ENCODE measurements around the gene ARID5B.

Gene ARID5B

GRCh38 chr10:61941202-61941681 is 39.7 kb downstream of the ARID5B start:
- no peak for DNase-seq (ENCODE audit: low spot score)

DNA sequence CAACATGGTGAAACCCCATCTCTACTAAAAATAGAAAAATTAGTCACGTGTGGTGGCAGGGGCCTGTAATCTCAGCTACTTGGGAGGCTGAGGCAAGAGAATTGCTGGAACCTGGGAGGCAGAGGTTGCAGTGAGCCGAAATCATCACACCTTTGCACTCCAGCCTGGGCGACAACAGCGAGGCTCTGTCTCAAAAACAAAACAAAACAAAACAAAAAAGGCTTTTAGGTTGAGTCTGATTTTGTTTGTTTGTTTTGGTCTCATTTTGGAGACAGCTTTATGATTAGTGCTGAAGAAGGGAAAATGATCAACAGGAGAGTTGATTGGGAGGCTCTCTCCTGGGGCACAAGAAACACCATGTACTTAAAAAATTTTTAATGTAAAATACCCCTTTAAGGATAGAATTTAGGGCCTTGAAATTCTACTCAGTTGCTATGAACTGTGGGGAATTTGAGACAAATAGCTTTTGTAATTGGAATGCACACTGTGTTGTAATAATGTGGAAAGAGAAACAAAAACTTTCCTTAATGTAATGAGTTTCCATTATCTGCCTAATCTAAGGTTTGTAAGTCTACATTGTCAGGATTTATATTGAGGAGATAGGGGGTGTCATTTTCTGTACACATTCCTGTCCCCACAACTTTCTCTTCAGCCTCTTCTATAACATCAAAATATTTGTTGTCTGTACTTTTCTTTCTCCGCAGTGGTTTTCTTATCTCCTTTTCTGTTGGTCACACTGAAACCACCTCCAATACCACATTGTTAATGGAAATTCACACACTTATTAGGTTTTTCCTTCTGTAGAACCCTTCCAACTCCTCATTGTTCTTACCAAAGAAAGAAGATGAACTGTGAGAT is 41.3 kb downstream of the ARID5B start:
- DNase-seq (ENCODE audit: low spot score) = peak; percentile 40

- peak; percentile 19 for DNase-seq (ENCODE audit: low spot score)
Measured at GRCh38 chr10:61943674-61944378, 42.3 kb downstream of the ARID5B start.

- no peak for DNase-seq (ENCODE audit: low spot score)
Measured at GRCh38 chr10:61944410-61945147, 43.1 kb downstream of the ARID5B start.

GRCh38 chr10:61949687-61950086 is 48.2 kb downstream of the ARID5B start:
- DNase-seq (ENCODE audit: low spot score) = no peak

- DNase-seq (ENCODE audit: low spot score) = no peak
Measured at GRCh38 chr10:61950449-61951143, 49.1 kb downstream of the ARID5B start.

GRCh38 chr10:61951144-61951483 is 49.6 kb downstream of the ARID5B start:
- DNase-seq (ENCODE audit: low spot score) = no peak

GRCh38 chr10:61952028-61952674 is 50.7 kb downstream of the ARID5B start:
- DNase-seq (ENCODE audit: low spot score) = no peak

DNA sequence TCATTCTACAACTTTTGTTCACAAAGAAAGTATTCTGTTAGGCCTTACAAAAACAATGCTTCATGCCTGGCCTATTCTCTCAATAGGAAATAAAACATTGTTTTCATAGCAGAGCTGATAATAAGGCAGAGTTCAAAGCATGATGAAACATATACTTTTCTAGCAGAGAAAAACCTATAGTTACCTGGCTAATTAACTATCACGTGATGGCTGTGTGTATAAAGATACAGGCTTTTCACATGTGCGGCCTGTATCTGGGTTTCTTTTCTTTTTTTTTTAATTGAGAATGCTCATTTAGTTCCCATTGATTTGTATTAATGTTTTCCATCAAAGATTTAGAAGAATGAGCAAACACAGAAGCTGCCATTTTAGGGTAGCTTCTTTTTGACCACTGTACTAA is 51.7 kb downstream of the ARID5B start:
- DNase-seq (ENCODE audit: low spot score) = no peak

DNA sequence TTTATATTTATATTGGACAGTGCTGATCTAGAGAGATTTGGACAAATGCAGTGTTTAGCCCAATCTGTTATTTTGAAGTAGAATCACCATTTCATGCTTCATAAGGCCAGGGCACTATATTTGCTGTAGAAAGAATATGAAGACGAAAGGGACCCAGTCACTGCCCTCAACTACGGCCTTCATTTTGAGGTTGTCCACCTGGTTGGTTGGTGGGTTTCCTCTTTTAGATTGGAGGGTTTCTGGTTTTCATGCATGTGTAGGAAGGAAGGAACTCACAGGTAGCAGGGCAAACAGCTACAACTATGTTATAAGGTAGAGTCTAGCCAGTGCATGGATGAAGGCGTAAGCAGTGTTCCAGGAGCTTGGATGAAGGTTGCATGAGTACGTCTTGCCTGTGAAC is 56.3 kb downstream of the ARID5B start:
- no peak for DNase-seq (ENCODE audit: low spot score)

DNA sequence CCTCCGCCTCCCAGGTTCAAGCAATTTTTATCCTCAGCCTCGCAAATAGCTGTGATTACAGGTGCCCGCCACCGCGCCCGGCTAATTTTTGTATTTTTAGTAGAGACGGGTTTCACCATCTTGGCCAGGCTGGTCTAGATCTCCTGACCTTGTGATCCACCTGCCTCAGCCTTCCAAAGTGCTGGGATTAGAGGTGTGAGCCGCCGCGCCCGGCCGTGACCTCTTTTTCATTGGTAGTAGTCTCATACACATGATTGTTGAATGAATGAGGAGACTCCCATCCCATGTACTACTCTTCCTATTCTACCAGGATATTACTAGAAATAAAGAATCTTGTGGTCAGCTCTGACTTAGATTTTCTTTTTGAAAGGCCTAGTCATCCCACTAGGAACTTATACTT is 56.8 kb downstream of the ARID5B start:
- DNase-seq (ENCODE audit: low spot score) = no peak

DNA sequence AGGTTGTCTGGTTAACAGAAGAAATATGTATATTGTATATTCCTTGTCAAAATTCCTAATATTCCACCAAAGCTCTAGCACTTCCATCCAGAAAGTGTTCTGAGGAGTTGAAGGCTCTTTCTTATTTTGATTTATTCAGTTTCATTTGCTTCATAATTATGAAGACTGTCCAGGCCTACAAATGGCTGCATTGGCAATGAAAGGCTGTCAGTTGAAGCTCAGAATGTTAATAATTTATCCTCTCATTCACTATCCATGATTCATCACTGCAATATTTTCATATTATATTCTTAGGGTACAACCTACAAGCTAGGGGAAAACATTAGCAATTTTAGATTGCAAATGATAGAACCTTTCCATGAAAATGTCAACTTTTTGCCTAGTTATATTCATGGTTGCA is 57.3 kb downstream of the ARID5B start:
- DNase-seq (ENCODE audit: low spot score) = no peak

DNA sequence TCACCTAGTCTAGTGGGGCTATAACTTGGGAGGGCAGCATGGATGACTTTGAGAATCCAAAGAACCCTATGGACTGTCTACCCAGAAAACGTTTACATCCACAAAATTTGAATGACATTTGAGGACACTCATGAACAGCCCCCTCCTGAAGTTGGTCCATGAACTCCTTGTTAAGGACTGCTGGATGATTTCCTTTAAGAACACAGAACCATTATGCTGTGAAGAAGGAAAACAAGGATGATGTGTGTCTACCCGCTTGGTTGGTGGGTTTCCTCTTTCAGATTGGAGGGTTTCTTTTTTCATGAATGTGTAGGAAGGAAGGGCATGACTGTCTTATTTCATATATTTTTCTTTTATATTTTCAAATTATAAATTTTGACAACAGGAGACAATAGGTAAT is 58.3 kb downstream of the ARID5B start:
- no peak for DNase-seq (ENCODE audit: low spot score)

- DNase-seq (ENCODE audit: low spot score) = no peak
Measured at GRCh38 chr10:61960396-61961120, 59.1 kb downstream of the ARID5B start.

DNA sequence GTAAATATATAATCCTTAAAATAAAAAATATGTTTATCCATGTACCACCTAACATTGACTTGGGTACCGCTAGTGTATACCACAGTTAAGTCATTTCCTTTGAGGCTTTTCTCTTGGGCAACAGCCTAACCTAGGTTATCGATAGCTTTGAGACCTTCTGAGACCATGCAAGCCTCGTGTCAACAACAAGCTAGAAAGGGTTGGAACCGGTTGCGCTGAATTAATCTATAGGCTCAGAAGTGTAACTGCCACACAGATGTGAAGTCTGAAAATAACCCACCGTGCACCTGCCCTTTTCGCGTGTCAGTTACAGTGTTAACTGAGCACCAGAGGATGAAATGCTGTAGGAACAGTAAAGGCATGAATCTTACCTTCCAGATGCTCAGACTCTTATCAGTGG is 59.8 kb downstream of the ARID5B start:
- no peak for DNase-seq (ENCODE audit: low spot score)

GRCh38 chr10:61962971-61963370 is 61.5 kb downstream of the ARID5B start:
- DNase-seq (ENCODE audit: low spot score) = no peak

GRCh38 chr10:61963669-61964058 is 62.2 kb downstream of the ARID5B start:
- DNase-seq (ENCODE audit: low spot score) = no peak

- no peak for DNase-seq (ENCODE audit: low spot score)
Measured at GRCh38 chr10:61964059-61964709, 62.7 kb downstream of the ARID5B start.

GRCh38 chr10:61964949-61965702 is 63.6 kb downstream of the ARID5B start:
- no peak for DNase-seq (ENCODE audit: low spot score)
